HEK293 (cell line): Measurements from ENCODE around the gene GPR107.

Experiments used
- CTCF ChIA-PET: fragments of 350-600 bp; formaldehyde crosslinking; extraction: SDS; loops from one replicate; lab custom pipeline; 2021; ENCODE audit warnings: antibody characterized with exemption; lab: Yijun Ruan, JAX
- POLR2A ChIA-PET: fragments of 300-600 bp; formaldehyde crosslinking; extraction: SDS; loops from one replicate; lab custom pipeline; 2020; ENCODE audit warnings: antibody characterized with exemption, inconsistent platforms; lab: Yijun Ruan, JAX
- H3K27ac ChIP-seq: fragments of 200-500 bp; sonication (Bioruptor generic); 2 replicates; pipeline ENCODE4 v1.5.1; 2014; ENCODE audit warnings: low read depth, low read length, control low read depth, inconsistent platforms; ENCODE audit errors: extremely low read depth
- H3K36me3 ChIP-seq, 2 experiments: fragments of 200-500 bp in 1 of 2; sonication (Bioruptor generic) in 1 of 2; 1 replicate in 1 of 2; 2 replicates in 1 of 2; pipeline ENCODE4 v1.5.1; 2014 to 2017; ENCODE audit warnings: inconsistent platforms in 2 of 2, low read length in 2 of 2; ENCODE audit not compliant: control insufficient read depth in 2 of 2, insufficient read depth in 1 of 2
- H3K4me1 ChIP-seq: fragments of 200-500 bp; sonication (Bioruptor generic); 2 replicates; pipeline ENCODE4 v1.5.1; 2014; ENCODE audit warnings: mild to moderate bottlenecking, low read length, inconsistent platforms; ENCODE audit not compliant: control insufficient read depth, insufficient read depth
- H3K4me3 ChIP-seq: 2 replicates; pipeline ENCODE4 v1.5.1; 2011; ENCODE audit warnings: low read depth, mild to moderate bottlenecking, control low read depth, low read length, moderate library complexity
- H3K9me3 ChIP-seq: fragments of 200-500 bp; sonication (Bioruptor generic); 2 replicates; pipeline ENCODE4 v1.5.1; 2014; ENCODE audit warnings: low read depth, low read length, inconsistent platforms; ENCODE audit not compliant: control insufficient read depth, insufficient read depth
- HOXA7 ChIP-seq: sonication (generic); formaldehyde crosslinking; IDR thresholded peaks from 2 replicates; pipeline ENCODE4 v1.8.1; 2022; ENCODE audit warnings: missing genetic modification reagents, borderline replicate concordance
- SCRT1 ChIP-seq: fragments of 450-650 bp; formaldehyde crosslinking; IDR thresholded peaks from 2 replicates; pipeline ENCODE4 v1.5.1; 2016; ENCODE audit warnings: missing biosample characterization, missing genetic modification characterization, borderline replicate concordance
- SP3 ChIP-seq: fragments of 450-650 bp; formaldehyde crosslinking; IDR thresholded peaks from 2 replicates; pipeline ENCODE4 v1.5.1; 2016; ENCODE audit warnings: missing biosample characterization, missing genetic modification characterization
- TCF7L2 ChIP-seq: IDR thresholded peaks from 2 replicates; pipeline ENCODE4 v1.6.1; 2011; ENCODE audit warnings: low read depth, mild to moderate bottlenecking, inconsistent platforms, low read length, moderate library complexity, borderline replicate concordance
- ZBTB1 ChIP-seq: fragments of 450-650 bp; formaldehyde crosslinking; IDR thresholded peaks from 2 replicates; pipeline ENCODE4 v1.5.1; 2016; ENCODE audit warnings: missing biosample characterization, missing genetic modification characterization
- ZBTB17 ChIP-seq: fragments of 450-650 bp; formaldehyde crosslinking; IDR thresholded peaks from 2 replicates; pipeline ENCODE4 v1.5.1; 2016; ENCODE audit warnings: missing biosample characterization, missing genetic modification characterization
- ZNF2 ChIP-seq: fragments of 450-650 bp; formaldehyde crosslinking; IDR thresholded peaks from 2 replicates; pipeline ENCODE4 v1.5.1; 2016; ENCODE audit warnings: missing biosample characterization, missing genetic modification characterization
- ZNF214 ChIP-seq: fragments of 450-650 bp; formaldehyde crosslinking; IDR thresholded peaks from 2 replicates; pipeline ENCODE4 v1.5.1; 2017; ENCODE audit warnings: missing biosample characterization, mild to moderate bottlenecking, missing genetic modification characterization, borderline replicate concordance
- ZNF324 ChIP-seq: fragments of 450-650 bp; formaldehyde crosslinking; IDR thresholded peaks from 2 replicates; pipeline ENCODE4 v1.5.1; 2016; ENCODE audit warnings: missing biosample characterization, missing genetic modification characterization
- ZNF529 ChIP-seq: fragments of 450-650 bp; formaldehyde crosslinking; IDR thresholded peaks from 2 replicates; pipeline ENCODE4 v1.5.1; 2017; ENCODE audit warnings: missing genetic modification characterization, missing biosample characterization; ENCODE audit not compliant: insufficient replicate concordance
- ZNF624 ChIP-seq: fragments of 450-650 bp; formaldehyde crosslinking; IDR thresholded peaks from 2 replicates; pipeline ENCODE4 v1.5.1; 2017; ENCODE audit warnings: missing biosample characterization, missing genetic modification characterization
- ZNF843 ChIP-seq: fragments of 450-650 bp; formaldehyde crosslinking; IDR thresholded peaks from 2 replicates; pipeline ENCODE4 v1.5.1; 2016; ENCODE audit warnings: missing biosample characterization, missing genetic modification characterization
- ZSCAN16 ChIP-seq: fragments of 450-650 bp; formaldehyde crosslinking; IDR thresholded peaks from 2 replicates; pipeline ENCODE4 v1.5.1; 2016; ENCODE audit warnings: missing biosample characterization, missing genetic modification characterization
- TF ChIP-seq, protein P1 (sequence below): fragments of 450-650 bp; IDR thresholded peaks from 2 replicates; pipeline ENCODE4 v1.5.1; 2018; ENCODE audit warnings: missing biosample characterization, missing genetic modification characterization
- TF ChIP-seq, protein P2 (sequence below): fragments of 450-650 bp; formaldehyde crosslinking; IDR thresholded peaks from 2 replicates; pipeline ENCODE4 v1.5.1; 2016; ENCODE audit warnings: missing biosample characterization, missing genetic modification characterization
- TF ChIP-seq, protein P3 (sequence below): fragments of 450-650 bp; formaldehyde crosslinking; IDR thresholded peaks from 2 replicates; pipeline ENCODE4 v1.5.1; 2016; ENCODE audit warnings: missing biosample characterization, missing genetic modification characterization, low read depth
- TF ChIP-seq, protein P4 (sequence below): fragments of 450-650 bp; formaldehyde crosslinking; IDR thresholded peaks from 2 replicates; pipeline ENCODE4; 2016; ENCODE audit warnings: missing biosample characterization, missing genetic modification characterization
- TF ChIP-seq, protein P5 (sequence below): fragments of 450-650 bp; formaldehyde crosslinking; IDR thresholded peaks from 2 replicates; pipeline ENCODE4 v1.5.1; 2016; ENCODE audit warnings: missing biosample characterization, missing genetic modification characterization
- TF ChIP-seq, protein P6 (sequence below): fragments of 450-650 bp; formaldehyde crosslinking; IDR thresholded peaks from 2 replicates; pipeline ENCODE4 v1.5.1; 2016; ENCODE audit warnings: missing biosample characterization, missing genetic modification characterization, borderline replicate concordance
- TF ChIP-seq, protein P7 (sequence below): IDR thresholded peaks from 2 replicates; pipeline ENCODE4 v1.6.1; 2011; ENCODE audit warnings: mild to moderate bottlenecking, low read depth, low read length, borderline replicate concordance

The GPR107 gene

DNA sequence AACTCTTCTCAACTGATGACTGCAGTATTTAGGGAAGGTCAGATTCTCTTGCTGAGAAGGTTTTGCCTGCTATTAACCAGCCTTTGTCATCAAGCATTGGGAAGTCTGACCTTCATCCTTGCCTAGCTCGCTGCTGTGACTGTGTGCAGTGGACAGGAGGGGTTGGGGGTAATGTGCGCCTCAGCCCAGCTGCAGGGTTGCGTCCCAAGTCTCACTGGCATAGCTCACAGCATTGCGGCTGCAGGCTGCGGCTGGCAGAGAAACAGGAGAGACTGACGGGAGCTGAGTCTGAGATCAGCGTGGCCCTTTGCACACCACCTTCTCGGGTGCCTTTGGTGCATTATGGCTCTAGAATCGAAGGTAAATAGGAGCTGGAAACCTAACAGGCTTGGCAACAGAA, 62.6 kb downstream of the GPR107 start:
- ChIA-PET POLR2A (interaction anchor here (0.6 to 1.1 kb wide), 2 partner anchors 8 to 25 kb away, joined by 3 read pairs; no protein-coding TSS in a partner anchor), CTCF (interaction anchor here (0.6 to 14.1 kb wide), 6 partner anchors 8 to 224 kb away, joined by 3 to 217 read pairs (median 6); no protein-coding TSS in a partner anchor)
- TF ChIP-seq ZNF2 (tag by site-specific recombination) (no peak), ZNF214 (tag by site-specific recombination) (no peak), ZNF624 (tag by site-specific recombination) (no peak), ZNF843 (tag by site-specific recombination) (no peak), ZNF324 (tag by site-specific recombination) (no peak)
- TF ChIP-seq, protein P1, sequence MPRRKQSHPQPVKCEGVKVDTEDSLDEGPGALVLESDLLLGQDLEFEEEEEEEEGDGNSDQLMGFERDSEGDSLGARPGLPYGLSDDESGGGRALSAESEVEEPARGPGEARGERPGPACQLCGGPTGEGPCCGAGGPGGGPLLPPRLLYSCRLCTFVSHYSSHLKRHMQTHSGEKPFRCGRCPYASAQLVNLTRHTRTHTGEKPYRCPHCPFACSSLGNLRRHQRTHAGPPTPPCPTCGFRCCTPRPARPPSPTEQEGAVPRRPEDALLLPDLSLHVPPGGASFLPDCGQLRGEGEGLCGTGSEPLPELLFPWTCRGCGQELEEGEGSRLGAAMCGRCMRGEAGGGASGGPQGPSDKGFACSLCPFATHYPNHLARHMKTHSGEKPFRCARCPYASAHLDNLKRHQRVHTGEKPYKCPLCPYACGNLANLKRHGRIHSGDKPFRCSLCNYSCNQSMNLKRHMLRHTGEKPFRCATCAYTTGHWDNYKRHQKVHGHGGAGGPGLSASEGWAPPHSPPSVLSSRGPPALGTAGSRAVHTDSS (tag by site-specific recombination), result no peak
- TF ChIP-seq, protein P2, sequence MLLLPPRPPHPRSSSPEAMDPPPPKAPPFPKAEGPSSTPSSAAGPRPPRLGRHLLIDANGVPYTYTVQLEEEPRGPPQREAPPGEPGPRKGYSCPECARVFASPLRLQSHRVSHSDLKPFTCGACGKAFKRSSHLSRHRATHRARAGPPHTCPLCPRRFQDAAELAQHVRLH (tag by site-specific recombination), result no peak
- TF ChIP-seq, protein P3, sequence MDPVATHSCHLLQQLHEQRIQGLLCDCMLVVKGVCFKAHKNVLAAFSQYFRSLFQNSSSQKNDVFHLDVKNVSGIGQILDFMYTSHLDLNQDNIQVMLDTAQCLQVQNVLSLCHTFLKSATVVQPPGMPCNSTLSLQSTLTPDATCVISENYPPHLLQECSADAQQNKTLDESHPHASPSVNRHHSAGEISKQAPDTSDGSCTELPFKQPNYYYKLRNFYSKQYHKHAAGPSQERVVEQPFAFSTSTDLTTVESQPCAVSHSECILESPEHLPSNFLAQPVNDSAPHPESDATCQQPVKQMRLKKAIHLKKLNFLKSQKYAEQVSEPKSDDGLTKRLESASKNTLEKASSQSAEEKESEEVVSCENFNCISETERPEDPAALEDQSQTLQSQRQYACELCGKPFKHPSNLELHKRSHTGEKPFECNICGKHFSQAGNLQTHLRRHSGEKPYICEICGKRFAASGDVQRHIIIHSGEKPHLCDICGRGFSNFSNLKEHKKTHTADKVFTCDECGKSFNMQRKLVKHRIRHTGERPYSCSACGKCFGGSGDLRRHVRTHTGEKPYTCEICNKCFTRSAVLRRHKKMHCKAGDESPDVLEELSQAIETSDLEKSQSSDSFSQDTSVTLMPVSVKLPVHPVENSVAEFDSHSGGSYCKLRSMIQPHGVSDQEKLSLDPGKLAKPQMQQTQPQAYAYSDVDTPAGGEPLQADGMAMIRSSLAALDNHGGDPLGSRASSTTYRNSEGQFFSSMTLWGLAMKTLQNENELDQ, result no peak
- Histone ChIP-seq H3K36me3 (peaks cover 0 to 12% of the 10 kb centered on the region in 2 experiments; a peak in 1 of 3 replicates), H3K9me3 (no peaks in the 10 kb centered on the region), H3K4me1 (peaks cover 8% of the 10 kb centered on the region; the same call in 1 of the 2 replicates), H3K27ac (no peak overlapping the region), H3K4me3 (no peak overlapping the region)

DNA sequence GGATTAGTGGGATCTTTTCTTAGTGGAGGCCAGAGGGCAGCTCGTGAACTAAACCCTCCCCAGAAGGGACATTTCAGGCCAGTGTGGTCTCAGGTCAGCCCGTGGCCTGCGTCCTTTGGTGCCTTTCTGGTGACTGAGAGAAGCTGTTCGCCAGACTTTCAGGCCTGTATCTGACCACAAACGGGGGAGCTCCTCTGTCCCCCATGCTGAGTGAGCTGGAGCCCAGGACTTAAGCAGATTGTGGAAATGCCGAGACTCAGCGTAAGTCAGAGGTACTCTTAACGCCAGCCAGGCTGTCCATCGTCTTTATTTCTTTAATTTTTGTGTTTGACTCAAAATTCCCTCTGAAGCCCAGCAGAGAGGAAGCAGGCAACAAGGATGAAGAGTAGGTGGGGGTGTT, 63.7 kb downstream of the GPR107 start:
- ChIA-PET POLR2A (no interaction called here), CTCF (interaction anchor here (0.7 to 14.1 kb wide), 8 partner anchors 9 to 226 kb away, joined by 3 to 217 read pairs (median 3); no protein-coding TSS in a partner anchor)
- peaks cover 0 to 17% of the 10 kb centered on the region in 2 experiments; a peak in 2 of 3 replicates for H3K36me3 ChIP-seq
- TF ChIP-seq, protein P4, sequence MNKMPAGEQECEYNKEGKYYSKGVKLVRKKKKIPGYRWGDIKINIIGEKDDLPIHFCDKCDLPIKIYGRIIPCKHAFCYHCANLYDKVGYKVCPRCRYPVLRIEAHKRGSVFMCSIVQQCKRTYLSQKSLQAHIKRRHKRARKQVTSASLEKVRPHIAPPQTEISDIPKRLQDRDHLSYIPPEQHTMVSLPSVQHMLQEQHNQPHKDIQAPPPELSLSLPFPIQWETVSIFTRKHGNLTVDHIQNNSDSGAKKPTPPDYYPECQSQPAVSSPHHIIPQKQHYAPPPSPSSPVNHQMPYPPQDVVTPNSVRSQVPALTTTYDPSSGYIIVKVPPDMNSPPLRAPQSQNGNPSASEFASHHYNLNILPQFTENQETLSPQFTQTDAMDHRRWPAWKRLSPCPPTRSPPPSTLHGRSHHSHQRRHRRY (tag by site-specific recombination), result no peak
- TF ChIP-seq SP3 (no peak), ZBTB17 (tag by site-specific recombination) (no peak), HOXA7 (CRISPR knock-in tag) (no peak), SCRT1 (tag by site-specific recombination) (no peak), ZBTB1 (tag by site-specific recombination) (no peak), ZSCAN16 (no peak), TCF7L2 (no peak), ZNF529 (tag by site-specific recombination) (no peak)
- TF ChIP-seq, protein P5, sequence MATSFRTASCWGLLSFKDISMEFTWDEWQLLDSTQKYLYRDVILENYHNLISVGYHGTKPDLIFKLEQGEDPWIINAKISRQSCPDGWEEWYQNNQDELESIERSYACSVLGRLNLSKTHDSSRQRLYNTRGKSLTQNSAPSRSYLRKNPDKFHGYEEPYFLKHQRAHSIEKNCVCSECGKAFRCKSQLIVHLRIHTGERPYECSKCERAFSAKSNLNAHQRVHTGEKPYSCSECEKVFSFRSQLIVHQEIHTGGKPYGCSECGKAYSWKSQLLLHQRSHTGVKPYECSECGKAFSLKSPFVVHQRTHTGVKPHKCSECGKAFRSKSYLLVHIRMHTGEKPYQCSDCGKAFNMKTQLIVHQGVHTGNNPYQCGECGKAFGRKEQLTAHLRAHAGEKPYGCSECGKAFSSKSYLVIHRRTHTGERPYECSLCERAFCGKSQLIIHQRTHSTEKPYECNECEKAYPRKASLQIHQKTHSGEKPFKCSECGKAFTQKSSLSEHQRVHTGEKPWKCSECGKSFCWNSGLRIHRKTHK (tag by site-specific recombination), result no peak
- TF ChIP-seq, protein P6, sequence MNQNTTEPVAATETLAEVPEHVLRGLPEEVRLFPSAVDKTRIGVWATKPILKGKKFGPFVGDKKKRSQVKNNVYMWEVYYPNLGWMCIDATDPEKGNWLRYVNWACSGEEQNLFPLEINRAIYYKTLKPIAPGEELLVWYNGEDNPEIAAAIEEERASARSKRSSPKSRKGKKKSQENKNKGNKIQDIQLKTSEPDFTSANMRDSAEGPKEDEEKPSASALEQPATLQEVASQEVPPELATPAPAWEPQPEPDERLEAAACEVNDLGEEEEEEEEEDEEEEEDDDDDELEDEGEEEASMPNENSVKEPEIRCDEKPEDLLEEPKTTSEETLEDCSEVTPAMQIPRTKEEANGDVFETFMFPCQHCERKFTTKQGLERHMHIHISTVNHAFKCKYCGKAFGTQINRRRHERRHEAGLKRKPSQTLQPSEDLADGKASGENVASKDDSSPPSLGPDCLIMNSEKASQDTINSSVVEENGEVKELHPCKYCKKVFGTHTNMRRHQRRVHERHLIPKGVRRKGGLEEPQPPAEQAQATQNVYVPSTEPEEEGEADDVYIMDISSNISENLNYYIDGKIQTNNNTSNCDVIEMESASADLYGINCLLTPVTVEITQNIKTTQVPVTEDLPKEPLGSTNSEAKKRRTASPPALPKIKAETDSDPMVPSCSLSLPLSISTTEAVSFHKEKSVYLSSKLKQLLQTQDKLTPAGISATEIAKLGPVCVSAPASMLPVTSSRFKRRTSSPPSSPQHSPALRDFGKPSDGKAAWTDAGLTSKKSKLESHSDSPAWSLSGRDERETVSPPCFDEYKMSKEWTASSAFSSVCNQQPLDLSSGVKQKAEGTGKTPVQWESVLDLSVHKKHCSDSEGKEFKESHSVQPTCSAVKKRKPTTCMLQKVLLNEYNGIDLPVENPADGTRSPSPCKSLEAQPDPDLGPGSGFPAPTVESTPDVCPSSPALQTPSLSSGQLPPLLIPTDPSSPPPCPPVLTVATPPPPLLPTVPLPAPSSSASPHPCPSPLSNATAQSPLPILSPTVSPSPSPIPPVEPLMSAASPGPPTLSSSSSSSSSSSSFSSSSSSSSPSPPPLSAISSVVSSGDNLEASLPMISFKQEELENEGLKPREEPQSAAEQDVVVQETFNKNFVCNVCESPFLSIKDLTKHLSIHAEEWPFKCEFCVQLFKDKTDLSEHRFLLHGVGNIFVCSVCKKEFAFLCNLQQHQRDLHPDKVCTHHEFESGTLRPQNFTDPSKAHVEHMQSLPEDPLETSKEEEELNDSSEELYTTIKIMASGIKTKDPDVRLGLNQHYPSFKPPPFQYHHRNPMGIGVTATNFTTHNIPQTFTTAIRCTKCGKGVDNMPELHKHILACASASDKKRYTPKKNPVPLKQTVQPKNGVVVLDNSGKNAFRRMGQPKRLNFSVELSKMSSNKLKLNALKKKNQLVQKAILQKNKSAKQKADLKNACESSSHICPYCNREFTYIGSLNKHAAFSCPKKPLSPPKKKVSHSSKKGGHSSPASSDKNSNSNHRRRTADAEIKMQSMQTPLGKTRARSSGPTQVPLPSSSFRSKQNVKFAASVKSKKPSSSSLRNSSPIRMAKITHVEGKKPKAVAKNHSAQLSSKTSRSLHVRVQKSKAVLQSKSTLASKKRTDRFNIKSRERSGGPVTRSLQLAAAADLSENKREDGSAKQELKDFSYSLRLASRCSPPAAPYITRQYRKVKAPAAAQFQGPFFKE (tag by site-specific recombination), result no peak
- TF ChIP-seq, protein P7, sequence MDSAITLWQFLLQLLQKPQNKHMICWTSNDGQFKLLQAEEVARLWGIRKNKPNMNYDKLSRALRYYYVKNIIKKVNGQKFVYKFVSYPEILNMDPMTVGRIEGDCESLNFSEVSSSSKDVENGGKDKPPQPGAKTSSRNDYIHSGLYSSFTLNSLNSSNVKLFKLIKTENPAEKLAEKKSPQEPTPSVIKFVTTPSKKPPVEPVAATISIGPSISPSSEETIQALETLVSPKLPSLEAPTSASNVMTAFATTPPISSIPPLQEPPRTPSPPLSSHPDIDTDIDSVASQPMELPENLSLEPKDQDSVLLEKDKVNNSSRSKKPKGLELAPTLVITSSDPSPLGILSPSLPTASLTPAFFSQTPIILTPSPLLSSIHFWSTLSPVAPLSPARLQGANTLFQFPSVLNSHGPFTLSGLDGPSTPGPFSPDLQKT, result no peak

More for the DNA sequence above, 63.7 kb downstream of the GPR107 start:
- H3K4me3 ChIP-seq, result no peak overlapping the region
- H3K27ac ChIP-seq, result no peak overlapping the region
- no peaks in the 10 kb centered on the region for H3K9me3 ChIP-seq
- H3K4me1 ChIP-seq, result peaks cover 8% of the 10 kb centered on the region; the same call in 1 of the 2 replicates
